NCI-H146 treated with DMSO at 0.1 percent for 48 hours (cell line): ENCODE data around the gene THAP7.
"Not testable (repeated sequence)": the region's sequence is repeated elsewhere in the genome, so short reads cannot be mapped to it uniquely, and the experiment has no call there.

Source experiments
- DNase-seq: peaks from one replicate; lab custom pipeline; 2025; ENCODE audit not compliant: unreplicated experiment; lab: John Stamatoyannopoulos, UW

Gene THAP7

DNA sequence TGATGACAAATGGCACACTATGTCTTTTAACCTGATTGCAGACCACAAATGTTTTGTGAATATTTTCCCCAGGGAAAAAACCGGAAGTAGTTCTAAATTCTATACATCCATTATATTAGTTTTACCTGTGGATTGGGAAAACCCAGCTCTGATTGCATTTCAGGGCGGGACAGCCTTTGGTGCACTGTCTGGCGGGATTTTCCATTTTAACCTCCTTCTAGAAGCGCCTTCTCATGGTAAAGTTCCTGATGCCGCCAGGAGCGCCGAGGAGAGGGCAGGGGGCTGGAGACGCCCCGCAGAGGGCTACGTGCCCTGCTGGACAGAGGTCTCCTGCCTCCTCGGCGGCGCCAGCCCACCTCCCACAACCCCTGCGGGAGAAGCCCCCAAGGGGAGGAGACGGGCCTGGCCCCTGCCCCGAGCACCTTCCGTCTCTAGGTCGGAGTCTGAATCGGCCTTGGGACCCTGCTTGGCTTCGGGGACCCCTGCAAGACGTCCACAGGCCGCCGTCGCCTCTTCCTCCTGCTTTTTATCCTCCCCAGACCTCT is 11.8 kb upstream of the THAP7 start:
- DNase-seq = no peak

- DNase-seq = no peak
Observed at GRCh38 chr22:21012446-21013407, 10.8 kb upstream of the THAP7 start.

GRCh38 chr22:21010426-21011113 is 8.7 kb upstream of the THAP7 start:
- DNase-seq = no peak

DNA sequence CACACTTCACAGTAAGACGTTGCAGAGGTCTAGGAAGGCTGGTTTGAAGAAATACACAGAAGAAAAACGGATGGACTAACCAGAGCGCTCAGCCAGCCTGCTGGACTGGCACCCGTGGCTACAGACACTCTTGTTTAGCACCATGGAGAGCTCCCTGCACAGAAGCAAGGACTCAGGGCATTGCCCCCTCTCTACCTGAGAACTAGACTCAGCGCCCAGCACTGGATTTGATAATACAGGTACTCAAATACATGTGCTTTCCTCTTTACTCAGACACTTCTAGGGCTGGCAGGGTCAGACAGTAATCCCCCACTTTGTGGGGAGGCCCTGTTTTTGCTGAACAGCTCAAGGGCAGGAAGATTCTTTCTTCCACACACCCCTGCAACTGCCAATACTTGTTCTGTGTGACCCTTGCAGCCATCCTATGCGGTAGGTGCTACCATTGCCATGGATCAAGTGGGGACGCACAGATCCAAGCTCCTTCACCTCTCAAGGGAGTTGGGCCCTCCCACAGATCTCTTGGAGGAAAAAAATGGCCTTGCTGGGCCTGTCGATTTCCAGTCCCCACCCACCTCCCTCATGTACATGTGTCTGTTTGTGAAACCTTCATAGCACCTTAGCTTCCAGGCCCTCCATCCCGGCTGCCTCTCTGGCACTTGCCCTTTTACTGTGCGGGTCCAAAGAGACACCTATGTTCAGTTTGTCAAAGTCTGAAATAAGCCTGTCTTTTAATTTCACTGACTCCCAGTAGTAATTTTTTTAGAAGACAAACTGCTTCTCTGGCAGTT is 7.9 kb upstream of the THAP7 start:
- DNase-seq = no peak

DNA sequence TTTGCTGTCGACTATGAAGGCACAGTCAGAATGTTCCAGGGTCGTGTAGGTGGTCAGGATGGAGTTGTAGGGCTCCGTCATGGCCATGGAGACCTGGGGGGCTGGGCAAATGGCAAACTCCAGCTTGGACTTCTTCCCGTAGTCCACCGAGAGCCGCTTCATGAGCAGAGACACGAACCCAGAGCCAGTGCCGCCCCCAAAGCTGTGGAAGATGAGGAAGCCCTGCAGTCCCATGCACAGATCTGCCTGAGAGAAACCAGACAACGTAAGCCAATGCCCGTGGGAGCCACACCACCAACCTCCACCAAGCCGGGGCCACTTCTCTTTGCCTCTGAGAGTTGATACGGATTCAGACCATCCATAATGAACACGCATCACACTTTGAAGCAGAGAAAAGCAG is 7.3 kb upstream of the THAP7 start:
- not testable (repeated sequence) for DNase-seq

DNA sequence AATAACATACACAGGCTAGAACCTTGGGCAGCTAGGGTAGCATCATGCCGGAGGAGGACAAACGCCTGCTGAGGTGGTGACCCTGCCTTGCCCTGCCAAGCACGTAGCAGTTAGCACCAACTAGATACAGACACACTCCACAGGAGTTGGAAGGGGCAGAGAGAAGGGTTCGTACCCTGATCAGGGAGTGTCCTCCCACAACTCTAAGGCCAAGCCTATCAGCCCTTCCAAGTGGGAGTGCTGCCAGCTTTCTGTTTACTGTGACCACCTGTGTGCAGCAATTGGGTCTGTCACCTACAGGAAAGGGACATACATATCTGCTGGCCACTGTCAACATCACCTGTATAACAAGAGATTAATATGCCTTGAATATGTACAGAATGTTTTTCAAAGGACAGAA is 1.9 kb upstream of the THAP7 start:
- DNase-seq = no peak

GRCh38 chr22:21000987-21001600 is 824 bp downstream of the THAP7 start:
- no peak for DNase-seq

DNA sequence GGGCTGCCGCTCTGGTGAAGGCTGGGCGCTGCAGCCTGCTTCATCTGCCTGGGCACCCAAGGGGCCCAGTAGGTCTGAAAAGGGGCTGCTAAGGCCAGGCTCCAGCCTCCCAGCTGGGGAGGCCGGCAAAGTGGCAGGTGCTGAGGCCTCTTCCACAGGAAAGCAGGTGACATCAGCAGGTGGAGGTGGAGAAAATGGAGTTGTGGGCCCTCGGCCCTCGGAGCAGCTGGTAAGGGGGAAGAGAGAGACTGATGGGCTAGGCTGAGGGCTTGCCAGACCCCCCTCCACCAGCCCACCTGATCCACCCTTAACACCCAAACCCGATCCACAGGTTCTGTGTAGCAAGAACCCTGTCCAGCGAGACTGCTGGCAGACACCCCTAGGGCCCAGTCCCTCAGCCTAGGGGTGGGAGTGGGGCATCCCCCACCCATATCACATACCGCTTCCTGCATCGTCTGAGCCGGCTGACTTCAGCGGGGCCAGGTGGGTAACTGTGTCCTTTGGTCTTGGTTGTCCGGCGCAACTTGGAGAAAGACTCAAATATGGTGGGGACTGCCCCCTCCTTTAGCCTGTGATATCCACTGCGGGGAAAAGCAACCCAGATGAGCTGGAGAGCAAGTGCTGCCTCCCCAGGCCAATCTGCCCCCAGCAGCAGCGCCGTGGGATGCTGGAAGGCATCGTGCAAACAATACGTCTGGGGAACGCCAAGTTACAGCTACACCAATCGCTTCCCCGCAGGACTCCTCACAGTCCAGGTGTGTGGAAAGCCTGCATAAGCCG is 1.5 kb downstream of the THAP7 start:
- no peak for DNase-seq

DNA sequence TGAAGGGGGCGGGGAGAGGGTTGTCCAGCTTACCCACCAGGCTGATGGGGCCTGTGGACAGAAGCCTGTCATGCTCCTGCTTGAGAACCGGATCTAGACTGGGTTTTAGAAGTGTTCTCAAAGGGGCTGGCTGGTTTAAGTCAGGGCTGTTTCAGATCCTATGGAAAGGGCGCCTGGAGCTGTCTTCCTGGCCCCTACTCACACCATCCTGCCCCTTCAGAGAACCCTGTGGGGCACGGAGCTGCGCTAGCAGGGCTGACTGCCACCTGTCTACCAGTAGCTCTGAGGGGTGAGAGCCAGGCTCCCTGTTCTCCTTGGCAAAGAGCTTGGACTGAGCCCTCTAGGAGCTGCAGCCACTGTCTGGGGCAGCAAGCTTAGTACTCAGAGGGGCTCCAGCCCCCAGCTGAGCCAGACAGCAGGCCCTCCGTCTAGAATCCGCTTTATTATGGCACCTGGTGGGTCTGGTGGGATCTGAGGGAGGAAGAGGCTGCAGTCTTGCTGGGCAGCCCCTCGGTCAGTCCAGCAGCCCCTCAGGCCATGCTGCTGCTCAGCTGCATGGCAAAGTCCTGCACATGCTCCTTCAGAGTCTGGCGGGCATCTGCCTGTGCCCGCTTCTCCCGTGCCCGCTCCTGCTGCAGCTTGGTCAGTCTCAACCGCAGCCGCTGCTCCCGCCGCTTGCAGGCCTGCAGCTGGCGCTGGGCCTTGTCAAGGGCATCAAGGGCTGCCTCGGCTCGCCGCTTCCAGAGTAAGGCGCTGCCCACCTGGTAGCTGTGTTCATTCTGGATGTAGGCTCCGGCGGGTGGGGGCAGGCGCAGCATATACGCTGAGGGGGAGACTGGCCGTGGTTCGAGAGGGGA is 2.3 kb downstream of the THAP7 start:
- DNase-seq = no peak

DNA sequence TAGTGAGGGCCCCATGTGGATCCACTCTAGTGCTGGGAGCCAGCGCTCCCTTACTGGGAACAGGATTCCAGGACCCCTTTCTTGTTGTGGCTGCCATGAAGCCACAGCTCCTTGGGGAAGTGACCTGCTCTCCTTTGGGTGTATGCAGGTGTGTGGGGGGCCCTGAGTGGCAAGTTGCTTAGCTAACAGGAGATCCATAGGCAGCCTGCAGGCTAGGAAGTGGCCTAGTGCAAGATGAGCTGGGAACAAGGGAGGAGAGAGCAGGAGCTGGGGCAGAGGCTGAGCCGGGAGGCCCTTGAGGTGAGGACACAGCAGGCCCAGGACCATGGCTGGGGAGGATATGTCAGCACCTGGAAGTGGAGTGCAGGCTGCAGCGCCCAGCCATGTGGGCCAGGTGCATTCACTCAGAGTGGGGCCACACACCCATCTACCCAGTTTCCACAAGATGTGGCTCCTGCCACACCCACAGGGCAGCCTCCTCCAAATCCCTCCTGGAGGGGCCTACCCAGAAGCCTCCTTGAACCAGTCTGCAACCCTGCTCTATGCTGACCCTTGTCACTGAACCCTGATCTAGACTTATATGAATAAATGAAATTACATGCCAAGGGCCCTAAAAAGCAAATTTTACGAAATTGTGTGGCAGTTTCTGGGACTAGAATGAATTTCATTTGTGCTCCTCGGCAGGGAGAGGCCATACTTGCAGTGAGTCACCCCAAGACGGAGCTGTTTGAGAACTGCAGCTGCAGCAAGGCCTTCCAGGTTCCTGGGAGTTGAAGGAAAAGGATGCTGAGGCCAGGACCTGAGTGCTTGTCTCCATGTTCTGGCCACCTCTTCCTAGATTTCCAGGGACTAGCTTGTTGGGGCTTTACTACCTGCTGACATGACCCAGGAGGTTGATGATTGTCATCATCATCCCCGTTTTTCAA is 3.2 kb downstream of the THAP7 start:
- DNase-seq = no peak

- no peak for DNase-seq
Observed at GRCh38 chr22:20997536-20998257, 4.2 kb downstream of the THAP7 start.

DNA sequence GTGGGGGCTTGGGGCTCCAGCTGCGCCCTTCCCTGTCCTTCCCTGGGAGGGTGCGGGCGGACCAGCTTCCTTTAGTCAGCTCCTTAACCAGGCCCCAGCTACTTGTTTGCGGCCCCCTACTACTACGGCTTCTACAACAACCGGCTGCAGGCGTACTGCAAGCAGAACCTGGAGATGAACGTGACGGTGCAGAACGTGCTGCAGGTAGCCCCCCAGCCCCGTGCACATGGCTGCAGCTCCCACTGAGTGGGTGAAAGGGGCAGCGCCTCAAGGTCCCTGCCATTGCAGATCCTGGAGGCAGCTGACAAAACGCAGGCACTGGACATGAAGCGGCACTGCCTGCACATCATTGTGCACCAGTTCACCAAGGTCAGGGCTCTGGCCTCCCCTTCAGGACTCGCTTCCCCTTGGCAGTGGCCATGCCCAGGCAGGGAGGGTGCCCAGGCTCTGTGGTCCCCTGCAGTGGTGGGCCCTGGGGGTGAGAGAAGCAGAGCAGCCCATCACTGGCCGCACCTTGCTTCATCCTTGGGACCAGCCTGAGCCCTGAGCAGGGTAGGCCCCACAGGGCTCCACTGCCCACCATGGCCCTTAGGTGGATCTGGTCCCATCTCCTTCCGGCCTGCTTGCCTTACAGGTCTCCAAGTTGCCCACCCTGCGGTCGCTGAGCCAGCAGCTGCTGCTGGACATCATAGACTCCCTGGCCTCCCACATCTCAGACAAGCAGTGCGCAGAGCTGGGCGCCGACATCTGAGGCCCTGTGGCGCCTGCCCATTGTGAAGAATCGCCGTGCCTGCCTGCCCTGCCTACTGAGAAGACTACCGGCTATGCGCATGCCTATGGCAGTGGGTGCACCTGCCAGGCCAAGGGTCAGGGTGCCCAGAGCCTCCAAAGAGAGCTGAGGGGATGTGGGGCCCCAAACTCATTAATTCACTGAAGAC is 5.1 kb downstream of the THAP7 start:
- no peak for DNase-seq

- DNase-seq = no peak
Observed at GRCh38 chr22:20996031-20996410, 5.9 kb downstream of the THAP7 start.

- no peak for DNase-seq
Observed at GRCh38 chr22:20995329-20996030, 6.4 kb downstream of the THAP7 start.

- DNase-seq = no peak
Observed at GRCh38 chr22:20994902-20995241, 7.0 kb downstream of the THAP7 start.
